GM10847 (cell line): Measurements from ENCODE around the gene SLC35A2.

Source experiments
- POLR2A ChIP-seq: IDR thresholded peaks from 2 replicates; pipeline ENCODE4 v1.6.1; 2011; ENCODE audit not compliant: insufficient read length; ENCODE audit errors: extremely low read depth

The SLC35A2 gene

GRCh38 chrX:48914593-48915493 is 3.4 kb upstream of the SLC35A2 start:
- peak; percentile 37 for TF ChIP-seq POLR2A

- TF ChIP-seq POLR2A, result no peak
Observed at GRCh38 chrX:48913605-48914366, 2.3 kb upstream of the SLC35A2 start.

GRCh38 chrX:48910926-48911411 is 477 bp downstream of the SLC35A2 start:
- no peak for TF ChIP-seq POLR2A

GRCh38 chrX:48909703-48910294 is 1.6 kb downstream of the SLC35A2 start:
- no peak for TF ChIP-seq POLR2A

- no peak for TF ChIP-seq POLR2A
Observed at GRCh38 chrX:48908600-48908999, 2.8 kb downstream of the SLC35A2 start.

- TF ChIP-seq POLR2A, result no peak
Observed at GRCh38 chrX:48905090-48905790, 6.2 kb downstream of the SLC35A2 start.

GRCh38 chrX:48904626-48905025 is 6.8 kb downstream of the SLC35A2 start:
- TF ChIP-seq POLR2A, result no peak

GRCh38 chrX:48904180-48904579 is 7.3 kb downstream of the SLC35A2 start:
- TF ChIP-seq POLR2A, result no peak

GRCh38 chrX:48903290-48903689 is 8.2 kb downstream of the SLC35A2 start:
- TF ChIP-seq POLR2A, result no peak

- TF ChIP-seq POLR2A, result no peak
Observed at GRCh38 chrX:48902776-48903175, 8.7 kb downstream of the SLC35A2 start.

- no peak for TF ChIP-seq POLR2A
Observed at GRCh38 chrX:48902135-48902534, 9.3 kb downstream of the SLC35A2 start.

GRCh38 chrX:48901069-48901468 is 10.4 kb downstream of the SLC35A2 start:
- no peak for TF ChIP-seq POLR2A

GRCh38 chrX:48899078-48899410 is 12.4 kb downstream of the SLC35A2 start:
- no peak for TF ChIP-seq POLR2A

GRCh38 chrX:48897625-48898306 is 13.7 kb downstream of the SLC35A2 start, which contains the start of the genes PQBP1 and TIMM17B:
Gene PQBP1, plus strand, starts transcription at chrX:48897930. Its CDS starts 580 bp downstream, at chrX:48898510.
Gene TIMM17B, minus strand, starts transcription at chrX:48897768. Its CDS starts 19 bp downstream, at chrX:48897749.
- TF ChIP-seq POLR2A, result peak; percentile 61

GRCh38 chrX:48897157-48897624 is 14.3 kb downstream of the SLC35A2 start:
- no peak for TF ChIP-seq POLR2A

- no peak for TF ChIP-seq POLR2A
Observed at GRCh38 chrX:48896611-48897011, 14.8 kb downstream of the SLC35A2 start.
